ES-I3 (cell line): ENCODE data around the gene TRMT44.
A peak's percentile ranks its signal among the peaks of the same experiment; 100 is the strongest.

Experiments
- H3K36me3 ChIP-seq: 2 replicates; pipeline ENCODE4 v1.6.1; 2013; ENCODE audit warnings: mild to moderate bottlenecking, low read length, control low read depth, moderate library complexity; ENCODE audit not compliant: insufficient read depth
- H3K4me1 ChIP-seq: 2 replicates; pipeline ENCODE4 v1.6.1; 2013; ENCODE audit warnings: mild to moderate bottlenecking, control low read depth, low read length; ENCODE audit not compliant: insufficient read depth
- H3K9ac ChIP-seq: 2 replicates; pipeline ENCODE4 v1.6.1; 2013; ENCODE audit warnings: low read depth, mild to moderate bottlenecking, low read length, moderate library complexity
- H3K9me3 ChIP-seq: 2 replicates; pipeline ENCODE4 v1.6.1; 2013; ENCODE audit warnings: mild to moderate bottlenecking, low read length, moderate library complexity; ENCODE audit not compliant: control insufficient read depth, insufficient read depth

Gene TRMT44

GRCh38 chr4:8435656-8436121, 4.9 kb upstream of the TRMT44 start:
- no peaks in the 10 kb centered on the region for H3K4me1 ChIP-seq
- no peaks in the 10 kb centered on the region for H3K36me3 ChIP-seq
- 0 out of 2 replicates have a peak, but pooled peaks cover 3% of the 10 kb centered on the region for H3K9me3 ChIP-seq
- H3K9ac ChIP-seq = no peak overlapping the region

GRCh38 chr4:8437281-8437680, 3.3 kb upstream of the TRMT44 start:
- Histone ChIP-seq H3K9me3 (0 out of 2 replicates have a peak, but pooled peaks cover 3% of the 10 kb centered on the region), H3K36me3 (no peaks in the 10 kb centered on the region), H3K9ac (peak overlapping the region; percentile 5; the same call in 1 of the 2 replicates), H3K4me1 (peaks cover 2% of the 10 kb centered on the region; the same call in 1 of the 2 replicates)

- no peaks in the 10 kb centered on the region for H3K36me3 ChIP-seq
- H3K4me1 ChIP-seq = peaks cover 3% of the 10 kb centered on the region; the same call in 1 of the 2 replicates
- H3K9ac ChIP-seq = no peak overlapping the region
- 0 out of 2 replicates have a peak, but pooled peaks cover 3% of the 10 kb centered on the region for H3K9me3 ChIP-seq
These were observed 1.8 kb upstream of the TRMT44 start for GRCh38 chr4:8438743-8439142.

- no peaks in the 10 kb centered on the region for H3K36me3 ChIP-seq
- peaks cover 3% of the 10 kb centered on the region; the same call in 1 of the 2 replicates for H3K4me1 ChIP-seq
- 0 out of 2 replicates have a peak, but pooled peaks cover 3% of the 10 kb centered on the region for H3K9me3 ChIP-seq
- no peak overlapping the region for H3K9ac ChIP-seq
These were observed 1.4 kb upstream of the TRMT44 start for GRCh38 chr4:8439168-8439567.

GRCh38 chr4:8439914-8440491, 574 bp upstream of the TRMT44 start:
- peak overlapping the region; percentile 88; the same call in 1 of the 2 replicates for H3K9ac ChIP-seq
- H3K4me1 ChIP-seq = peaks cover 3% of the 10 kb centered on the region; the same call in 1 of the 2 replicates
- H3K36me3 ChIP-seq = no peaks in the 10 kb centered on the region
- 0 out of 2 replicates have a peak, but pooled peaks cover 3% of the 10 kb centered on the region for H3K9me3 ChIP-seq

- Histone ChIP-seq H3K36me3 (no peaks in the 10 kb centered on the region), H3K4me1 (peaks cover 3% of the 10 kb centered on the region; the same call in 1 of the 2 replicates), H3K9me3 (0 out of 2 replicates have a peak, but pooled peaks cover 3% of the 10 kb centered on the region), H3K9ac (peak overlapping the region; percentile 88)
These were observed 1.0 kb downstream of the TRMT44 start for GRCh38 chr4:8441499-8442091.

GRCh38 chr4:8442596-8443358, 2.2 kb downstream of the TRMT44 start:
- Histone ChIP-seq H3K9ac (no peak overlapping the region), H3K36me3 (no peaks in the 10 kb centered on the region), H3K4me1 (peaks cover 3% of the 10 kb centered on the region; the same call in 1 of the 2 replicates), H3K9me3 (0 out of 2 replicates have a peak, but pooled peaks cover 3% of the 10 kb centered on the region)

GRCh38 chr4:8443801-8444200, 3.2 kb downstream of the TRMT44 start:
- H3K9me3 ChIP-seq = 0 out of 2 replicates have a peak, but pooled peaks cover 3% of the 10 kb centered on the region
- peaks cover 3% of the 10 kb centered on the region; the same call in 1 of the 2 replicates for H3K4me1 ChIP-seq
- no peak overlapping the region for H3K9ac ChIP-seq
- H3K36me3 ChIP-seq = no peaks in the 10 kb centered on the region

- Histone ChIP-seq H3K9ac (no peak overlapping the region), H3K4me1 (peaks cover 3% of the 10 kb centered on the region; the same call in 1 of the 2 replicates), H3K9me3 (no peaks in the 10 kb centered on the region), H3K36me3 (0 out of 2 replicates have a peak, but pooled peaks cover 3% of the 10 kb centered on the region)
These were observed 5.5 kb downstream of the TRMT44 start for GRCh38 chr4:8446122-8446521.

GRCh38 chr4:8451440-8452182, 11.0 kb downstream of the TRMT44 start:
- no peaks in the 10 kb centered on the region for H3K9me3 ChIP-seq
- no peaks in the 10 kb centered on the region for H3K4me1 ChIP-seq
- no peak overlapping the region for H3K9ac ChIP-seq
- peaks cover 17% of the 10 kb centered on the region for H3K36me3 ChIP-seq

GRCh38 chr4:8453957-8454356, 13.4 kb downstream of the TRMT44 start:
- Histone ChIP-seq H3K9ac (no peak overlapping the region), H3K4me1 (no peaks in the 10 kb centered on the region), H3K36me3 (peaks cover 21% of the 10 kb centered on the region), H3K9me3 (no peaks in the 10 kb centered on the region)

GRCh38 chr4:8457646-8458252, 17.2 kb downstream of the TRMT44 start:
- H3K36me3 ChIP-seq = peaks cover 18% of the 10 kb centered on the region
- no peaks in the 10 kb centered on the region for H3K9me3 ChIP-seq
- H3K9ac ChIP-seq = no peak overlapping the region
- no peaks in the 10 kb centered on the region for H3K4me1 ChIP-seq

GRCh38 chr4:8459867-8460445, 19.4 kb downstream of the TRMT44 start:
- Histone ChIP-seq H3K9me3 (no peaks in the 10 kb centered on the region), H3K36me3 (peaks cover 9% of the 10 kb centered on the region), H3K9ac (no peak overlapping the region), H3K4me1 (no peaks in the 10 kb centered on the region)
